Measurements from ENCODE around the gene PRG2.
"Not testable (repeated sequence)": the region's sequence is repeated elsewhere in the genome, so short reads cannot be mapped to it uniquely, and the experiment has no call there.

PRG2 gene

GRCh38 chr11:57344826-57345225, 45.6 kb downstream of the PRG2 start:
- no peak for FAIRE-seq

- FAIRE-seq: no peak
These were observed 46.6 kb downstream of the PRG2 start for GRCh38 chr11:57343825-57344224.

- no peak for FAIRE-seq
These were observed 47.7 kb downstream of the PRG2 start for GRCh38 chr11:57342702-57343101.

- no peak for FAIRE-seq
These were observed 49.1 kb downstream of the PRG2 start for GRCh38 chr11:57341250-57341808.

- no peak for FAIRE-seq
These were observed 50.3 kb downstream of the PRG2 start for GRCh38 chr11:57340039-57340615.

GRCh38 chr11:57339328-57339727, 51.1 kb downstream of the PRG2 start:
- no peak for FAIRE-seq

GRCh38 chr11:57338142-57338541, 52.3 kb downstream of the PRG2 start, which contains the start of gene P2RX3:
TSS of gene P2RX3 (plus strand) at chr11:57338352. CDS start at chr11:57338551, 199 bp downstream.
- FAIRE-seq: no peak

- FAIRE-seq: not testable (repeated sequence)
These were observed 53.6 kb downstream of the PRG2 start for GRCh38 chr11:57336856-57337255.

Measured in G401.6 (cell line).